ENCODE measurements around the gene IFNA1.
A peak's percentile ranks its signal among the peaks of the same experiment; 100 is the strongest.

Gene IFNA1

DNA sequence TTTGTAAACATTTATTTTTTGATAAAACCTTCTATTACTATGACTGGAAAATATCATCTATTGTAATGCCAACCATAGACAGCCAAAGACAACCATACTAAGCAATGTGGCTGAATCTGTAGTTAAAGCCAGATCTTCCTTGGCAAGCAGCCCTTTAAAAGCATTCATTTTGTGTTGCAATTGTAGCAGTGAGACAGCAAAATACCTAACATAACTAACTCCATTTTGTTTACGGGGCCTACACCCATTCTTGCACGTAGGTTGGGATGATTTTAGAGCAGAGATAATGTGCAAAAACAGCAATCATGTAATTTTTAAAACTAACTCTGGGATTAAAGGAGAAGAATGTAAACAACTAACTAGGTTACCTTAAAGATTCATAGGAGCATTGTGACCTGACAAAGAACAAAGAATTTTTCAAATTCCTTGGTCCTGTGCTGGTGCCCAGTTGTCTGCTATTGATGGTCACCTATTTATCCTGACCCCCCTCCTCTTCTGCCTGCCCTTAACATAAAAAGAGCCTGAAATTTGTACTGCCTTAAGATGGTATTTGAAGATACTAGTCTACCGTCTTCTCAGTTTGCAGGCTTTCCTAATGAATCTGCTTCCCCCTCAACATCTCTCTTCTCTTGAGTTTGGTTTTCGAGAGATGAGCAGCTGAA lies 10.6 kb downstream of the IFNA1 start:
- DNase-seq = no peak

DNA sequence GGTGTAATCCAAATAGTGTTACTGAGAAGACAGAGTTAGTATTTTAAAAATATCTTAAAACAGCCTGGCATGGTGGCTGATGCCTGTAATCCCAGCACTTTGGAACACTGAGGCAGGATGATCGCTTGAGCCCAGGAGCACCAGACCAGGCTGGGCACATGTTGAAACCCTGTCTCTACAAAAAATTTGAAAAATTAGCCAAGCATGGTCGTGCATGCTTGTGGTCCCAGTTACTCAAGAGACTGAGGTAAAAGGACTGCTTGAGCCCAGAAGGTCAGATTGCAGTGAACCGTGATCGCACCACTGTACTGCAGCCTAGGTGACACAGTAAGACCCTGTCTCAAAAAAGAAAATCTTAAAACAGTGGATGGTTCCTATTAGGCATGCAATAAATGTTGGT lies 12.4 kb downstream of the IFNA1 start:
- no peak for DNase-seq

DNA sequence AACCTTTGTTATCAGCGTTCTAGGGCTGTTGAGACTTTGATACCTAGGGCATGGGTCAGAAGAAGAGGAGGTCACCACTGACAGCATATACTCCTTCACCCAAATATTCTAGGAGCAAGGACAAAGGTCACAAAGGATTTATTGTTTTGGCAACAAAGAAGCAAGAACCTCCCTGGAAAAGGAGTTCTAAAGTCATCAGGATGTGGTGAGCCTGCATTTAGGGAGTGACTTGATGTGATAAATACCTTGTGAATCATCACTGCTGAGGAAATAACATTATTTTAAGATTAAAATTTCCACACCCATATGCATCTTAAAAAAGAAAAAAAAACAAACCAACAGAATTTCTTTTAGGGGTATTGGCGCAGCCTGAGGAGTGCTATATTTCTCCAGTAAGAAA lies 13.9 kb downstream of the IFNA1 start:
- no peak for DNase-seq

DNA sequence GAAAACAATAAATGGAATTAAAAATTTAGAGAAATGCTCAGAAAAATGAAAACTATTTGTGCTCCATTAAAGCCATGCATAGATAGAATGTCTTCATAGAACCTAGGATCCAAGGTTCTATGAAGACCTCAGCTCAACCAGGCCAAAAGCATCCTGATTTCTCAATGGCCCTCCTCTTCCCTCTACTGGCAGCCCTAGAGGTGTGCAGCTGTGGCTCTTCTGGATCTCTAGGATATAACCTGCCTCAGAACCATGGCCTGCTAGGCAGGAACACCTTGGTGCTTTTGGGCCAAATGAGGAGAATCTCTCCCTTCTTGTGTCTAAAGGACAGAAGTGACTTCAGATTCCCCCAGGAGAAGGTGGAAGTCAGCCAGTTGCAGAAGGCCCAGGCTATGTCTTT lies 15.1 kb downstream of the IFNA1 start:
- no peak for DNase-seq

DNA sequence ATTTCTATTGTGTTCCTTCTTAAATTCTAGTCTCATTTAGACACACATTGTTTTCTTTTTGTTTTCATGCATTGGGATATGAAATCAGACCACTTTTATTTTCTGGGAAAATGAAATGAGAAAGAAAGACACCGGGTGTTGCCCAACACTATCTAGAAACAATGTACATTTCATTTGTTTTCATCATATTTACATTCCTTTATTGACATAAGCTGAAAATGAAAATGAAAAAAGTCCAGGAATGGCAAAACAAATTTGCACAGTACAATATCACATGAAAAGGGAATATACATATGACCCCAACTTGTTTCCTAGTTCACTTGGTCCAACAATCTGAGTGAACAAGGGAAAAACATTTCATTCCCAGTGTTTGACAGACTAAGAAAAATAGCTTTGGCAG lies 21.1 kb downstream of the IFNA1 start:
- no peak for DNase-seq

DNA sequence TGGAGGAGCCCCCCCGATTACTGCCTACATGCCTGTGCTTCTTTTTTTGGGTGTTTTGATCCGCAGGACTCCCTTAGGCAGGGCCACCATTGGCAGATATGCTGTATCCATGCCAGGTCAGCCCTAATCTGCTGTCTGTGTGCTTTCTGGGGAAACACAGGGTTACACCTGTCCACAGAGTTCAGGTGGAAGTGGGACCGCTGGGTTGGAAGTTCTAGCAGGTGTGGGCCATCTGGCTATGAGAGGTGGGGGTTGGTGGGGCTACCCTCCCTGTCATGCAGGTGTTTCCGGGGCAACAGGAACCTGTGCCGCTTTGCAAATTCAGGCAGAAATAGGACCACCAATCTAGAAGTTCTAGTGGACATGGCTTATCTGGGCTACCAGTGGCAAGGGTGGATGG lies 24.9 kb downstream of the IFNA1 start:
- no peak for DNase-seq

DNA sequence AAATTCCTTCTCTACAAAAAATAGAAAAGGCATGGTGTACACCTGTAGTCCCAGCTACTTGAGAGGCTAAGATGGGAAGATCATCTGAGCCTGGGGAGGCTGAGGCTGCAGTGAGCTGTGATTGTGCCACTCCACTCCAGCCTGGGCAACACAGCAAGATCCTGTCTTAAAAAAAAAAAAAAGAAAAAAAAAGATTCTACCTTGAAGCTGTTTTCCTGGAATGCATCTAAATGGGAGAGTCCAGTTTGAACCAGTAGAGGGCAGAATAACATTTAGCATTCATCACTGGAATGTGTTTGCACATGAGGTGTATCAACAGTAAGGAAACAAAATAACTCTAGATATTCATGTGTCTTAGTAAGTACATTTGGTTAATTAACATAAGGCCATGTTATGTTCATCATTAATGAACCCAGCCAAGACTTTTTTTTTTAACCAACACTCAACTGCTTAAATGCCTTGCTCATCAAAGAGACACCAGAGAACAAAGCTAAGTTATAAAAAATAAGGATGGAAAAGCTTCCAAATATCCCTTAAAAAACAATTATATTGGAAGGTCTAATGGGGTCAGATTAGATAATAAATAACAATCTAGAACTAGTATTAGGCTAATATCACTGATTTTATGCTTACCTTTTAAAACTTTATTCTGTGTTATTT lies 25.8 kb downstream of the IFNA1 start:
- peak; percentile 53 for DNase-seq

DNA sequence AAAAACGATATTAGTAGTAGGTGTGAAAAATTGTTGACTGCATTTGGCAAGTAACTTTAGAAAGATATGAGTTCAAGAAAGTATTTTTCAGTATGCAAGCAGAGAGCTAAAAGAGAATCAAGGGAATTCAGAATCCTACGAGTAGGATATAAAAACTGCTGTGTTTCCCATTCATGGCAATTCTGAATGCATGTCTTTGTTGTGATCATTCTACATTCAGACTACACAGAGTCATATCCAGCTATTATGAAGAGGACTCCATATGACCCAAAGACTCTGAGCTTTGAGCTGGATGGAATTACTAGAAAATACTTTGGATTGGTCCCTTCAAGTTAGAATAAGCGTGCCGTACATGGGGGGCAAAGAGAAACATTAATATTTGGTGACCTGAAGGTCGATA lies 29.9 kb downstream of the IFNA1 start:
- no peak for DNase-seq

DNA sequence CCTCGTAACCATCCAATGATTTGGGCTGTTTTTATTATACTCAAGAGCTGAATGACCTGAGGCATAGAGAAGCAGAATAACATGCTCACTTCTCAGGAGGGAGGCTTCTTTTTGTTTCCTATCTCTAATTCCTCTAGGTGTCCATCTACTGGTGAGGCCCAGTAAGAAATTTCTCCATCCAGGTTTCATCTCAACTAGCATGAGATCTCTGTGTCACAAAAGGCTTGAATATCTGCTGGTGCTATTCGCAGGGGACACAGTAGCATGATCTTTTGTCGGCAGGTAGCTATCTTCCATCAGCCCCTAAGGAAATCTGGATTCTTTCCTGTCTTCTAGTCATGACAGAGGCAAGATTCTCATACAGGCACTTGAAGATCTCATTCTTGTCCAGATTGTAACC lies 33.0 kb downstream of the IFNA1 start:
- no peak for DNase-seq

DNA sequence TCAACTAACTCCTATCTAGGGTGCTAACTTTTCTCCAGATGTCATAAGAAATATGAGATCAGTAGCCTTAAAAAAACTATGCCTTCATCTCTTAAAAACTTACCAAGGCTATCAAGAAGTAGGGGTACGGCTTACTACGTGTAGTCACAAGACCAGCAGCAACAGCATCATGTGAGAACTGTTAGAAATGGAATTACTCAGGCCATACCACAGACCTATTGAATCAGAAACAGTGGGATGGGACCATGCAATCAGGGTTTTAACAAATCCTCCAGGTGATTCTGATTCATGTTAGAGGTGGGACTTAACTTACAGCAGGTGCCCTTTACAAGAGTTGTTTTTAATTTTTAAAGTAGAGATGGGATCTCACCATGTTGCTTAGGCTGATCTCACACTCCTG lies 37.2 kb downstream of the IFNA1 start:
- DNase-seq = peak; percentile 19

DNA sequence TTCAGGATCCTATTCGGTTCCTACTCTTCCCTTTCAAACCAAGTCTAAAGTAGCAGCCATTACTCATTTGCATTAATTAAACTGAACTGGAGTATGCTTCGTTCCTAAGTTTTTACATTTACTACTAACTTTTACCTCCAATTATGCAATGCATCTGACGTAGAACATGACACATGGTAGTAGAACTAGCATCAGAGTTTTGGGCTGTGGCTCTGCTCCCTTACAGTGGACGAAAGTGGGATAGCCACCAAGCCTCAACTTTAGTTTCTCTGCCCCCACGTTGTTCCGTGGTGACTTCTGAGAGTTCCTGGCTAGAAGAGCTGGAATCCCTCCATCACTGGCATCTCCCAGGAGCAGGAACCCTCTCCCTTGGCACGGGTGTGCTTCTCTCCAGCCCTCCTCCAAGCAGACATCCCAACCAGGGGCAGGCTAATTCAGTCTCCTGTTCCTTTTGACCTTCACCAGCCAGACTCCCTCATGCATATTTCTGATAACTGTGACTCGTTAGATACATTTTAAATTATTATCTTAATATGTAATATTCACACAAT lies 39.0 kb downstream of the IFNA1 start:
- no peak for DNase-seq

DNA sequence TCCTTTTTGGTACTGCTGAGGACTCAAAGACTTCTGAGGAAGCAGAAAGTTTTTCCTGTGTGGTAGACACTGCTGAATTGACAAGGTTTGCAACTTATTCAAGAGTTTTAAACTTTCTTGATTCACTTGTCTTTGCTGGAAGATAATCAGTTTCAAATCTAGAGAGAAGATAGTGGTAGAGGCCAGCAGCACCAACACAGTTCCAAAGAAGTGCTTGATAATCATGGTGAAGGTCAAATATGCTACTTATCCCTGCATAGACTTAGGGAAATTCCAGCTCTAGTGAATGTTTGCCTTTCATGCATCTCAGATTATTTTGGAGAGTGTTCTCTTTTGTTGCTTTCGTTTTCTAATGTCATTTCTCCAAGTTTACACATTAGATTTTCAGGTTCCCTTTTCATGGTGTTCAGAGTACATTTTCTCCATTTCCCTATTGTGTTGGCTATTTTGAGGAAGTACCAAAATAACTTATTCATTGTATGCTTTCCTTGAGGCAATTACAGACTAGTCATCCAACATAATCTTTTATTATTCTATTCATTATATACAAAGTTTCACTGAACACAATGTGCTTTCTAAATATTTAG lies 41.3 kb downstream of the IFNA1 start:
- no peak for DNase-seq

DNA sequence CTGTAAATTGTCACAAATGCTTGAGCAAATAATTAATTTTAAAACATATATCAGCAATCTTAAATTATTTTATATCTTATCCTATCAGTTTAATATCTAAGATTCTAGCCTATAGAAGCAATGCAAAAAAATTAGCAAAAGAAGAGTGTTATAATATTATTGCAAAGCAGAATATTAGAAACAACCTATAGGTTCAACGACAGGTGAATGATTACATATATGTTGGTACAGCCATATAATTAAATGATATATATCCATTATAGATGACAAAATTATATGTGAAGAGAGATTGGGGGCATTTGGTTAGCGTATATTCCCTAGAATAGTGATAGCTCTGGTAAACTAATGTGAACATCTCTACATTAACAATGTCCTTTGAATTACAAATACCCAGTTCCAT lies 42.0 kb downstream of the IFNA1 start, which contains the start of gene IFNE:
TSS of gene IFNE (minus strand) at position 101 of the 400 bp plus-strand sequence. CDS start 619 bp downstream, outside the sequence.
- DNase-seq = no peak
